ENCODE data around the gene SP4.

Gene SP4

GRCh38 chr7:21427871-21428658, at the start of gene SP4:
TSS of gene SP4 (plus strand) at chr7:21428083. CDS start at chr7:21428252, 169 bp downstream.
- peaks cover 34% of the 10 kb centered on the region for H3K36me3 Mint-ChIP-seq (ENCODE audit: low read depth)
- H3K4me1 Mint-ChIP-seq (ENCODE audit: low read depth), result peaks cover 58% of the 10 kb centered on the region
- H3K9me3 Mint-ChIP-seq, result no peaks in the 10 kb centered on the region
- no peaks in the 10 kb centered on the region for H3K27me3 Mint-ChIP-seq
- peak within 1 kb of the TSS; percentile 98 for H3K4me3 Mint-ChIP-seq
- H3K27ac Mint-ChIP-seq, result peak within 1 kb of the TSS; percentile 100

DNA sequence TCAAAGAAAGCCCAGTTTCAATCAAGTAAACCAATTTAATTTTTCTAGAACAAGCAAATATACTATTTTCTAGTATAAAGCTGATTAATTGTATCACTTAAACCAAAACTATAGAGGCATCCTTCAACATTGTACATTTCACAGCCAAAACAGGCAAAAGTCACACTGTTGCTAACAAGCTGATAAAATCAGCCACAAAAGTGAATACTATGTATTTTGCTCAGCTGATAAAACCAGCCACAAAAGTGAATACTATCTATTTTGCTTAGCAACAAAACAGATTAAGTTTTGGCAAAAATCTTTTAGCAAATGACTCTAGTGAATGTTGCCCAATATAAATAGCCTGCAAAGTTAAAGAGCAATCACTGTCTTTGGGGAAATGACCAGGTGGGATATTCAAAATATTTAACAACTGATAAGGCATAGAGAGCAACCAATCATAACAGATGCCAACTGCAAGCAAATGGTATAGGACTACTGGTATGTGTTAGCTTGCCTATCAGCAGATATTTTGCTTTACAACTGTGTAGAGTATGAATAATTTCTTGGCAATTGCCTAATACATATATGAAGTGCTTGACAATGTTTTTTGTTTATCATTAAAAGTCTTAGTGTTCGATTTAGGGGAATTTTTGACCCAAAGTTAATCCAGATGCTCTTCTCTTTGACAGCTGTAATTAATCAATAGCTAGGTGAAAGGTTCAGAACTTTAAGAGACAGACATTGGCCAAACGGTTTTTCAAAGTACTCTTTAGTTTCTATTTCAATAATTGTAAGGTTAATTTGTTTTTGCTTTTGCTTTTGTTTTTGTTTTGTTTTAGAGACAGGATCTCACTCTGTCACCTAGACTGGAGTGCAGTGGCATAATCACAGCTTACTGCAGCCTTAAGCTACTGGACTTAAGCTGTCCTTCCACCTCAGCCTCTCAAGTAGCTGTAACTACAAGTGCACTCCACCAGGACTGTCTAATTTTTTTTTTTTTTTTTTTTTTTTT, 44.4 kb upstream of the SP4 start:
- Mint-ChIP-seq H3K36me3 (ENCODE audit: low read depth) (no peaks in the 10 kb centered on the region), H3K27ac (no peak overlapping the region), H3K9me3 (no peaks in the 10 kb centered on the region), H3K4me3 (no peak overlapping the region), H3K4me1 (ENCODE audit: low read depth) (peaks cover 18% of the 10 kb centered on the region), H3K27me3 (no peaks in the 10 kb centered on the region)

DNA sequence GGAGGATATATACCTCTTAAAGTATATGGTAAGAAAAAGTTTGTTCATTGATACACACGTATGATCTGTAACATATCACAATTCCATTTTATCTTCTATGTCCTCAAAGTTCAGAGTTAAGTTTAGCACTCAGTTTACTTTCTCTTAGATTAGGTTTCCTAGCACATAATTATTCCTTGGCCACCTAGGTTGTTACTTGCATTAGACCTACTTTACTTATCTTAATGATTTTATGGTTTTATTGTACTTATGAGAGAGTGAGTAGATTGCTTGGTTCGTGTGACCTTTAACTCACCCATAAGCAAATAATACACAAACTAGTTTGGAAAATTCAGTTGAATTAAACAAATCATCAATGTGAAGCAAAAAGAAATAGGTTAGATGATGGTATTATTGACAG, 33.9 kb upstream of the SP4 start:
- Mint-ChIP-seq H3K4me3 (no peak overlapping the region), H3K36me3 (ENCODE audit: low read depth) (no peaks in the 10 kb centered on the region), H3K27me3 (no peaks in the 10 kb centered on the region), H3K27ac (peak overlapping the region; percentile 45), H3K4me1 (ENCODE audit: low read depth) (no peaks in the 10 kb centered on the region), H3K9me3 (no peaks in the 10 kb centered on the region)

DNA sequence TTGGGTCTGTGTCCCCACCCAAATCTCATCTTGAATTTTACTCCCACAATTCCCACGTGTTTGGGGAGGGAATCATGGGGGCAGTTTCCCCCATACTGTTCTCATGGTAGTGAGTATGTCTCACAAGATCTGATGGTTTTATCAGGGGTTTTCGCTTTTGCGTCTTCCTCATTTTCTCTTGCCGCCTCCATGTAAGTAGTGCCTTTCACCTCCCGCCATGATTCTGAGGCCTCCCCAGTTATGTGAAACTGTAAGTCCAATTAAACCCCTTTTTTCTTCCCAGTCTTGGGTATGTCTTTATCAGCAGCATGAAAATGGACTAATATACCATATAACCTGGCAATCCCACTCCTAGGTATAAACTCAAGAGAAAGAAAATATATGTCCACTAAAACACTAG, 25.9 kb upstream of the SP4 start:
- H3K36me3 Mint-ChIP-seq (ENCODE audit: low read depth), result no peaks in the 10 kb centered on the region
- no peak overlapping the region for H3K4me3 Mint-ChIP-seq
- H3K9me3 Mint-ChIP-seq, result peaks cover 13% of the 10 kb centered on the region
- no peaks in the 10 kb centered on the region for H3K27me3 Mint-ChIP-seq
- H3K4me1 Mint-ChIP-seq (ENCODE audit: low read depth), result no peaks in the 10 kb centered on the region
- H3K27ac Mint-ChIP-seq, result no peak overlapping the region

DNA sequence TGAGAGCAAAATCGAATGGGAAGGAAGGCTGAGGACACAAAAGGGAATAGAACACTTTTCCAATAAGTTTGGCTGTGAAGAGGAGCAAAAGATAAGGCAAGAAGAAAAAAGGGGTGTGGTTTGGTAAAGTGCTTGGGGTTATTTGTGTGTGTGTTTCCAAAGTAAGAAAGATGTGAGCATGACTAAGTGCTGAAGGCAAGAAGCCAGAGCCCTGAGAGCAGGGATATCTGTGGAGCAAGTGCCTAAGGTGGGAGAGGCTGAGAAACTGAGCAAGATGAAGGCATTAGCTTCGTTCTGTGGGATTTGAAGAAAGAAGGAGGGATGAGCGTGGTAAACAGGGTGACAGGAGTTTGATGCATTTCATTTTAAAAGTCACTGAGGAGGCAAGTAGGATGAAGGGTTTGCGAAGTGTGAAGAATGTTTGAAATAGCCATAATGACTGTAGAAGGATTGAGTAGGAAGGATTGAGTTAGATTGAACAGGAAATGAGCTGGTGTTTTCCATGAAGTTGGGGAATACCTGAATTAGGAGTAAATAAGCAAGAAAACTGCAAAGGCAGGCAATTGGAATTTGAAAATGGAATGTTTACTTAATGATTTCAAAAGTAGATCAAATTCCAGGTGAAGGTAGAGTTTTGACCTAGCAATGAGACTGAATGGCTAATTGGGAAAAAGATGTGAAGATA, 19.9 kb upstream of the SP4 start:
- H3K27me3 Mint-ChIP-seq, result no peaks in the 10 kb centered on the region
- H3K9me3 Mint-ChIP-seq, result peaks cover 11% of the 10 kb centered on the region
- peaks cover 17% of the 10 kb centered on the region for H3K4me1 Mint-ChIP-seq (ENCODE audit: low read depth)
- H3K27ac Mint-ChIP-seq, result no peak overlapping the region
- H3K4me3 Mint-ChIP-seq, result no peak overlapping the region
- no peaks in the 10 kb centered on the region for H3K36me3 Mint-ChIP-seq (ENCODE audit: low read depth)

DNA sequence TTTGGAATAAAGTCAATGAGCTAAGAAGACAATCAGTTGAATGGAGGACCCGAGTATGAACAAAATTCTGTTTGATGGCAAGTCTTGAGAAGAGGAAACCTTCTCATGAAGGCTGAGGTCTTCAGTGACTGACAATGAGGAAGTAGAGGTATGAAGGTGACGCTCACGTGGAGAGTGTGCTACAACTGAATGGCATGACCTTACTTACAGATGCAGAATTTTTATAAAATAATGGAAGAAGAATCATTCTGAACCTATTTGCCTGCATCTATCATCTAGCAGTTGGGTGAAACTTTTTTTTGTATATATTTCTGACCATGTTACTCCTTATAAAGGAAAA, 19.4 kb upstream of the SP4 start:
- Mint-ChIP-seq H3K4me3 (no peak overlapping the region), H3K9me3 (peaks cover 11% of the 10 kb centered on the region), H3K27me3 (no peaks in the 10 kb centered on the region), H3K27ac (no peak overlapping the region), H3K4me1 (ENCODE audit: low read depth) (peaks cover 20% of the 10 kb centered on the region), H3K36me3 (ENCODE audit: low read depth) (no peaks in the 10 kb centered on the region)

DNA sequence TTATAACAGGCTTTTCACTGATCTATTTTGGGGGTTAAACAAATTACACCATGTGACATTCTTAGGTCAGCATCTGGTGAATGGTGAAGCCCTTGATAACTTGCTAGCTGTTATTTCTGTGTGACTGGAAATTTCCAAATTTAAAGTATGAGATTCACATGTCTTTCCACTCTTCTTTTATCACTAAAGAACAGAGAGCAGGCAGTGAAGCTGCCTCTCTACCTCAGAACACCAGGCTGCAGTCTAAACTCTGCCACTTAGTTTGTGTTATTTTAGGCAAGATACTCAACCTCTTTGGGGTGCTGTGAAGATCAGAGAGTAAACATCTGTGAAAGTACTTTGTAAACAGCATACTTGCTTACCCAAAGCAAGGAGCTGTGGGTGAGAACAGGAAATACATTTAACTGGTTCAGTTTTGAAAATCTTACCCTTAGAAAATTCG, 15.5 kb upstream of the SP4 start:
- Mint-ChIP-seq H3K36me3 (ENCODE audit: low read depth) (no peaks in the 10 kb centered on the region), H3K27ac (no peak overlapping the region), H3K9me3 (peaks cover 6% of the 10 kb centered on the region), H3K4me1 (ENCODE audit: low read depth) (peaks cover 20% of the 10 kb centered on the region), H3K4me3 (no peak overlapping the region), H3K27me3 (no peaks in the 10 kb centered on the region)

DNA sequence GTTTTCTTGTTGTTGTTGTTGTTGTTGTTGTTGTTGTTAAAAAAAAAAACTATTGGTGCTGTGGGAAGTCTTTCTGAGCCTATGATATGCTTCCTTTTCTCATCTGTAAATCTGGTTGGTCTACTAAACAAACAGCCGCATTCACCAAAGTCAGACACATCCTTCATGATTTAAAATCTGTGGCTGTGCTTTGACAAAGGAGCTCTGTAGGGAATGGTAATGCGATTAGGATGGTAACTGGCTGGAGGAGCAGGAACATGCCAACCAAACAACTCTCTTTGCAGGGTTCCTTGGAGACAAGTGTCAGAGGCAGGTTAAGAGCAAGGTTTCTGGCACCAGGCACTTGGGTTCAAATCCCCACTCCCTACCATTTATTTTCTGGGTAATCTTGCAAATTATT, 14.9 kb upstream of the SP4 start:
- H3K36me3 Mint-ChIP-seq (ENCODE audit: low read depth), result no peaks in the 10 kb centered on the region
- no peaks in the 10 kb centered on the region for H3K27me3 Mint-ChIP-seq
- H3K4me1 Mint-ChIP-seq (ENCODE audit: low read depth), result peaks cover 17% of the 10 kb centered on the region
- H3K27ac Mint-ChIP-seq, result no peak overlapping the region
- no peak overlapping the region for H3K4me3 Mint-ChIP-seq
- H3K9me3 Mint-ChIP-seq, result peaks cover 2% of the 10 kb centered on the region

DNA sequence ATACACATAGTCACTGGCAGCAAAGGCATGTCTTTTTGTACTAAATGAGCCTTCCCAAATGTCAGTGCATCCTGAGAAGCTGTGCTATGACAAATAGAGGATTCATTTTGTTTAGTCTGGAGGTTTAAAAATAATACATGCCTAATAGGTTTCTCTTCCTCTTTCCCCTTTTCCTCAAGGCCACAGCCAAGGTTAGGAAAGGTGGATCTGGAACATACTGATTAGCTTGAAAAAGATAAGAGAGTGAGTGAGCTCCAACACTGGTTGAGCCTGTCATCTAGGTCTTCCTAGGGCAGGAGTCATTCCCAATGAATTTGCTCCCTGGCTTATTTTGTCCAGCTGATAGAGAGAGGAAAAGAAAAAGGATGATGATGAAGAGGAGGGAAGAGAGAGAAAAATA, 14.4 kb upstream of the SP4 start:
- no peaks in the 10 kb centered on the region for H3K27me3 Mint-ChIP-seq
- no peaks in the 10 kb centered on the region for H3K9me3 Mint-ChIP-seq
- H3K4me1 Mint-ChIP-seq (ENCODE audit: low read depth), result peaks cover 12% of the 10 kb centered on the region
- no peaks in the 10 kb centered on the region for H3K36me3 Mint-ChIP-seq (ENCODE audit: low read depth)
- no peak overlapping the region for H3K27ac Mint-ChIP-seq
- H3K4me3 Mint-ChIP-seq, result no peak overlapping the region

DNA sequence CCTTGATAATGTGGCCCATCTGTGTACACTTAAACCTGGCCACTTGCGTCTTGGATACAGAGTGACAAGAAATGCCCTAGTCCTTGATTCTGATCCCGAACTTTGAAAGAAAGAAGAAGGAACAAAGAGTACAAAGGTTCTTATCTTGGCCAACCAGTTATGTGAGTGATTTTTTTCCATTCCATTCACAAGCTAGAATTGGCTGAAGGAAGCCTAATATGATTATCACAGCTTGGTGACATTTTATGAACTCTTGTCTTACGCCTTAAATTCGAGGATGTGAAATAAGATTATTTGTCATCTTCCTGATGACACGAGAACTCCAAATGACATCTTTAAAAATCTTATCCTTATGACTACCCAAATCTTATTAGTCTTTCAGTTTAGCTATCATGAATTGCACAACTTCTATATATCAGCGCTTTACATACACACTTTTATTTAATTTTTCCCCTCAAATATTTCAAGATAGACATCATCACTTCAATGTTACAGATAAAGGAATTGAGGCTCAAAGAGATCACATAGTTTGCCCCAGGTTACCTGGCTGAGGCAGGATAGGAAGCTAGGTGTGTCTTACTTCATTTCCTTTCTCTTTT, 13.0 kb upstream of the SP4 start:
- H3K4me3 Mint-ChIP-seq, result no peak overlapping the region
- H3K36me3 Mint-ChIP-seq (ENCODE audit: low read depth), result no peaks in the 10 kb centered on the region
- H3K27ac Mint-ChIP-seq, result no peak overlapping the region
- peaks cover 12% of the 10 kb centered on the region for H3K4me1 Mint-ChIP-seq (ENCODE audit: low read depth)
- no peaks in the 10 kb centered on the region for H3K27me3 Mint-ChIP-seq
- no peaks in the 10 kb centered on the region for H3K9me3 Mint-ChIP-seq

DNA sequence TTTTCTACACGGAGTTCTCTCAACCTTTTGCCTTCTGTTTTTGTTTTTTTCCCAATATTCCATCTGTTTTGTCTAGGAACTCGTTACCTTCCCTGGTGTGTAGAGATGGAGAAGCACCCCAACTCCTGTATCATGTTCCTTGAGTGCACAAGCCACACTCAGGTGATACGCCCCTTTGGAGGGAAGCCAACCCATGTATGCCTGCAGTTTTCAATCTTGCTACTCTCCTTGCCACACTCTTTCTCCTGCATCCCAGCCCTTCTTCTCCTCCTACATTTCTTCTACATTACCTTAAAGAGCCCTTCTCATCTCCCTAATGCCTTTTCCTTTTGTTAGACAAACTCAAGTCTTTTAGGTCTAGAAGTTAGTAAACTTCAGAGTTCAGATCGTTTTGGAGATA, 10.2 kb upstream of the SP4 start:
- Mint-ChIP-seq H3K9me3 (no peaks in the 10 kb centered on the region), H3K4me1 (ENCODE audit: low read depth) (peaks cover 6% of the 10 kb centered on the region), H3K36me3 (ENCODE audit: low read depth) (no peaks in the 10 kb centered on the region), H3K27ac (no peak overlapping the region), H3K4me3 (no peak overlapping the region), H3K27me3 (no peaks in the 10 kb centered on the region)

- no peak overlapping the region for H3K4me3 Mint-ChIP-seq
- no peak overlapping the region for H3K27ac Mint-ChIP-seq
- H3K9me3 Mint-ChIP-seq, result no peaks in the 10 kb centered on the region
- no peaks in the 10 kb centered on the region for H3K27me3 Mint-ChIP-seq
- no peaks in the 10 kb centered on the region for H3K36me3 Mint-ChIP-seq (ENCODE audit: low read depth)
- peaks cover 9% of the 10 kb centered on the region for H3K4me1 Mint-ChIP-seq (ENCODE audit: low read depth)
Measured at GRCh38 chr7:21422751-21423150, 5.1 kb upstream of the SP4 start.

- Mint-ChIP-seq H3K4me3 (no peak overlapping the region), H3K27ac (no peak overlapping the region), H3K27me3 (no peaks in the 10 kb centered on the region), H3K36me3 (ENCODE audit: low read depth) (peaks cover 15% of the 10 kb centered on the region), H3K4me1 (ENCODE audit: low read depth) (peaks cover 31% of the 10 kb centered on the region), H3K9me3 (no peaks in the 10 kb centered on the region)
Measured at GRCh38 chr7:21425290-21425689, 2.6 kb upstream of the SP4 start.

- Mint-ChIP-seq H3K4me1 (ENCODE audit: low read depth) (peaks cover 43% of the 10 kb centered on the region), H3K27me3 (no peaks in the 10 kb centered on the region), H3K4me3 (peak overlapping the region; percentile 85), H3K27ac (peak overlapping the region; percentile 83), H3K36me3 (ENCODE audit: low read depth) (peaks cover 19% of the 10 kb centered on the region), H3K9me3 (no peaks in the 10 kb centered on the region)
Measured at GRCh38 chr7:21426286-21427181, 1.3 kb upstream of the SP4 start.
